Measurements from ENCODE around the gene IRX3.
A peak's percentile ranks its signal among the peaks of the same experiment; 100 is the strongest.

IRX3 gene

DNA sequence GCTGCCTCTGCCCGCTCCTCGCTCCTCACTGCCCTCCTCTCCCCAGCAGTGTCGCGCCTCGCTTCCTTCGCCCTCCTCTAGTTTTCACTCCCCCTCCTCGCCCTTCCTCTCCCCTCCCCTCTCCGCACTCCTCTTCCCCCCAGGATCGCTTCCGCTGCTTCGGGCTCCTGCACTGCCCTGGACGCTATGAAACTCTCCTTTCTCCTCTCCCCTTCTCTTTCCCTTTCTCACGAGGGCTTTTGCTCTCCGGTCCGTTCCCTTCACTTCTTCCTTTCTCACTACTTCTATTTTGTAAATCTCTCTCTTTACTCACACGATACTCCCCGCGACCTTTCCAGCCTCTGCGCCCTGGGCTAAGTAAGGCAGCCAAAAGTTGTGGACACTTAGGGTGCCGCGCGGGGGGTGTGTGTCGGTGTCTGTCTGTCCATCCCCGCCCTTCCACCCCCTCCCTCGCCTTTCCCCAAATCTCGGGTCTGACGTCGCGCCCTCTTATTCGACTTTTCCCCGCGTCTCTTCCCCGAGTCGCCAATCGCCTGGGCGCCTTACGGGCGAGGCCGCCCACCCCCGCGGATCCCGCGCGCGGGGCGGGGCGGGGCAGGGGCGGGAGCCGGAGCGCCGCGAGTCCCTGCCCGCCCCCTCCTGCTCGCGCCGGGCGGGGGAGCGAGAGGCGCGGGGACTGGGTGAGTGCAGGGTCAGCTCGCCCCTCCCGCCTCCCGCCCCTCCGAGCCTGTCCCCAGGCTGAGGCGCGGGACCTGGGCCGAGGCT, at the start of gene IRX3:
Gene IRX3, minus strand, starts transcription at position 422 of the 765 bp plus-strand sequence. CDS start 737 bp downstream, outside the sequence.
- TF ChIP-seq, protein P1, sequence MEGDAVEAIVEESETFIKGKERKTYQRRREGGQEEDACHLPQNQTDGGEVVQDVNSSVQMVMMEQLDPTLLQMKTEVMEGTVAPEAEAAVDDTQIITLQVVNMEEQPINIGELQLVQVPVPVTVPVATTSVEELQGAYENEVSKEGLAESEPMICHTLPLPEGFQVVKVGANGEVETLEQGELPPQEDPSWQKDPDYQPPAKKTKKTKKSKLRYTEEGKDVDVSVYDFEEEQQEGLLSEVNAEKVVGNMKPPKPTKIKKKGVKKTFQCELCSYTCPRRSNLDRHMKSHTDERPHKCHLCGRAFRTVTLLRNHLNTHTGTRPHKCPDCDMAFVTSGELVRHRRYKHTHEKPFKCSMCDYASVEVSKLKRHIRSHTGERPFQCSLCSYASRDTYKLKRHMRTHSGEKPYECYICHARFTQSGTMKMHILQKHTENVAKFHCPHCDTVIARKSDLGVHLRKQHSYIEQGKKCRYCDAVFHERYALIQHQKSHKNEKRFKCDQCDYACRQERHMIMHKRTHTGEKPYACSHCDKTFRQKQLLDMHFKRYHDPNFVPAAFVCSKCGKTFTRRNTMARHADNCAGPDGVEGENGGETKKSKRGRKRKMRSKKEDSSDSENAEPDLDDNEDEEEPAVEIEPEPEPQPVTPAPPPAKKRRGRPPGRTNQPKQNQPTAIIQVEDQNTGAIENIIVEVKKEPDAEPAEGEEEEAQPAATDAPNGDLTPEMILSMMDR (IDR thresholded peaks at IDR 0.05; ENCODE audit: low read length, missing control alignments): no peak
- DNase-seq (ENCODE audit: low read depth): peak; percentile 80
- peak within 1 kb of the TSS; percentile 69 for H3K4me3 ChIP-seq (replicated peaks; ENCODE audit: low read depth, low read length)

DNA sequence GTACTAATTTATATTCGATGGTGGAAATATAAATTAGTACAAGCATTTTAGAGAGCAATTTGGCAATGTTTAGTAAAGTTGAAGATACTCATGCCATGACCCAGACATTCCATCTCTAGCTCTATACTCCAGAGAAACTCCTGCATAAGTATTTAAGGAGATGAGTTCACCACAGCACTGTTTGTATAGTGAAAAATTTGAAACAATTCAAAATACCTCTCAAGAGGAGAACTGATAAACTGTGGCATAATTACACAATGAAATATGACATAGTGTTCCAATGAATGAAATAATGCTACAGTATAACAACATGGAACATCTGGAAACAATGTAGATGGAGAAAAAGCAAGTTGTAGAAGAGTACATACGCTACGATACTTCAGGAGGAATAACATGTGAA, 48.6 kb upstream of the IRX3 start:
- DNase-seq (ENCODE audit: low read depth): peak; percentile 11
- TF ChIP-seq, protein P1 (IDR thresholded peaks at IDR 0.05; ENCODE audit: low read length, missing control alignments): no peak
- no peak overlapping the region for H3K4me3 ChIP-seq (replicated peaks; ENCODE audit: low read depth, low read length)

DNA sequence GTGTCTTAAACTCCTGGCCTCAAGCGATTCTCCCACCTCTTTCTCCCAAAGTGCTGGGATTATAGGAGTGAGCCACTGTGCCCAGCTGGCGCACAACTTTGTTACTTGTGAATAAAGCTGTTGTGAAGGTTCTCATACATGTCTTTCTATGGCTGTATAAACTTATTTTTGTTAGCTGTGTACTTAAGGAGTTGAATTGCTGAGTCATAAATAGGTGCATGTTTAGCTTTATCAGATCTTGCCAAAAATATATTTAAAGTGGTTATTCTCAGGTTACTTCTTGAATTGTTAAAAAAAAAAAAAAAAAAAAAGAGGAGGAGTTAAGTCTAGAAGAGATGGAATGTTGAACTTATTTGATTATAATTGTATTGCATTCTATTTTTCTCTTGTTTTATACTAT, 47.6 kb upstream of the IRX3 start:
- DNase-seq (ENCODE audit: low read depth): no peak
- TF ChIP-seq, protein P1 (IDR thresholded peaks at IDR 0.05; ENCODE audit: low read length, missing control alignments): no peak
- no peak overlapping the region for H3K4me3 ChIP-seq (replicated peaks; ENCODE audit: low read depth, low read length)

DNA sequence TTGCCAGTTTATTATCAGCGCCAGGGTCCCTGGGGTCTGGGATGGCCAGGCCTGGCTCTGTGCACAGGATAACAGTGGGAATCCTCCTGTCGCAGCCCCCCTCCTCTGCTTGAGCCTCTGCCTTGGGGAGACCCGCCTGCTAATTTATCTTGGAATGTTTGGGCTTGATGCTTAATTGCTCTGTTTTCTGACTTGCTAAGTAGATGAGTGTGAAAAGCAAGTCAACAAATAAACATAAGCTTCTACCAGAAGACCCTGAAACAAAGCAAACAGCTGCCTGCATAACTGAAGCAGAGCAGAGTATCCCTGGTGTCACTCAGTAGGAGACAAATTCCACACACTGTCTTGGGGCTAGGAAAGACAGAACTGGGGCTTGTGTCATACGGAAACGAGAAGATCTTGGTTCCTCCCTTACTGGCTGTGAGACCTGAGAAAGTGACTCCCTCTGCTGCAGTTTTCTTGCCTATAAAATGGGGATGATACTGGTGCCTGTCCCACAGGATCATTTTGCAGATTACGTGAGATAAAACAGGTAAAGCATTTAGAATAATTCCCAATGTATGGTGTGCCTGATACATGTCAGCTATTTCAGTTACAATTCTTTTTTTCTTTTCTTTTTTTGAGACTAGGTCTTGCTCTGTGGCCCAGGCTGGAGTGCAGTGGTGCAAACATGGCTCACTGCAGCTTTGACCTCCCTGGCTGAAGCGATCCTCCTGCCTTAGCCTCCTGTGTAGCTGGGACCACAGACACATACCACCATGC, 44.8 kb upstream of the IRX3 start:
- no peak for DNase-seq (ENCODE audit: low read depth)
- no peak overlapping the region for H3K4me3 ChIP-seq (replicated peaks; ENCODE audit: low read depth, low read length)
- TF ChIP-seq, protein P1 (IDR thresholded peaks at IDR 0.05; ENCODE audit: low read length, missing control alignments): no peak

DNA sequence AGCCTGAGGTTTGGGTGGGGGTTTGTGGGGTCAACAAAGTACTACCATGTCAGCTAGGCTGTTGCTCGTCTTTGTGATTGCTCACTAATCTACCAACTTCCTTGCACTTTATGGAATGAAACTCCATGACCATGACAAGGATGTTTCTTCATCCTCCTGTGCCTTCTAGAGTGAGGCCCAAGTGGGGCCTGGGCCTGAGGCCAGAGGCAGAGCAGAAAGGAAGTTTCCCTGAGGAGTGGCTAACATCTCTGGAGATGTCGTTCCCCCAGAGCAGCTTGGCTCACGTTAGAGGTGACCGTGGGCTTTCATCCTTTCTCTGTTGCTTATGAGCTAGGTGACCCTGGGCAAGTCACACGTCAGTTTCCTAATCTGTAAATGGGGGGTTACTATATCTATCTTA, 41.0 kb upstream of the IRX3 start:
- TF ChIP-seq, protein P1 (IDR thresholded peaks at IDR 0.05; ENCODE audit: low read length, missing control alignments): no peak
- no peak overlapping the region for H3K4me3 ChIP-seq (replicated peaks; ENCODE audit: low read depth, low read length)
- DNase-seq (ENCODE audit: low read depth): no peak

DNA sequence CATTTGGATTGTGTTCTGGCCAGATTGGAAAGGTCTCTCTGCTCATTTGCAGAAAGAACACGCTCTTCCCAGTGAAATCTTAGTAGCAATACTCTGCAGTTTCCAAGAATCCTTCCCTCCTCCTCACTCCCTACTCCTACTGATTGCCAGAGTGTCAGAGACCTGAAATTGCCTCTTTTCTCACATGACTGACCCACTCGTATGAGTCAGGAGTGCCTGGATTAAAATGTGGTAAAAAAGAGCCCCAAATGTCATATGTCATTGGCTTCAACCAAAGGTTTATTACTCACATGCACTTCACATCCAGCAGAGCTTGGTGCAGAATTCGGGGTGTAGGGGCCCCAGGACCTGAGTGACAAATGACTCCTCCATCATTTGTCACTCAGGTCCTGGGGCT, 39.7 kb upstream of the IRX3 start:
- DNase-seq (ENCODE audit: low read depth): peak; percentile 3
- H3K4me3 ChIP-seq (replicated peaks; ENCODE audit: low read depth, low read length): no peak overlapping the region
- TF ChIP-seq, protein P1 (IDR thresholded peaks at IDR 0.05; ENCODE audit: low read length, missing control alignments): no peak

All from fibroblast of pulmonary artery (primary cell).